Type B pancreatic cell (in vitro differentiated cells): ENCODE data around the gene EVA1B. TPM values are rescaled to one million over a fixed set of nuclear protein-coding genes. Genes with fewer than 3 reads are reported as not detected.

Experiments
- DNase-seq: peaks from one replicate; pipeline ENCODE4 v3.0.0; 2021; ENCODE audit warnings: mixed read lengths; ENCODE audit not compliant: unreplicated experiment; ENCODE audit errors: extremely low spot score
- H3K27ac Mint-ChIP-seq: 2 replicates; pipeline ENCODE4 v1.8.0; 2021; ENCODE audit warnings: mild to moderate bottlenecking, mixed read lengths
- H3K27me3 Mint-ChIP-seq: 2 replicates; pipeline ENCODE4 v1.8.0; 2021; ENCODE audit warnings: mixed read lengths
- H3K36me3 Mint-ChIP-seq: 2 replicates; pipeline ENCODE4 v1.8.0; 2021; ENCODE audit warnings: mixed read lengths
- H3K4me1 Mint-ChIP-seq: one replicate; pipeline ENCODE4 v1.8.0; 2021; ENCODE audit warnings: mixed read lengths; ENCODE audit not compliant: unreplicated experiment
- H3K4me3 Mint-ChIP-seq: 2 replicates; pipeline ENCODE4 v1.8.0; 2021; ENCODE audit warnings: mild to moderate bottlenecking, mixed read lengths
- H3K9me3 Mint-ChIP-seq: 2 replicates; pipeline ENCODE4 v1.8.0; 2021; ENCODE audit warnings: mixed read lengths
- total RNA-seq: library from RNA; stranded (reverse); gene quantifications from 2 replicates; pipeline ENCODE4 v1.2.1, GENCODE V29; 2021; ENCODE audit warnings: low replicate concordance
- TF ChIP-seq, protein P1 (sequence below): fragments of 200-600 bp; sonication (generic); conservative IDR thresholded peaks from 2 replicates; pipeline ENCODE4 v1.5.0; 2021; ENCODE audit warnings: antibody characterized with exemption, mild to moderate bottlenecking

EVA1B gene
- total RNA-seq, 1 donor from 2014 or later: 39.5 TPM

DNA sequence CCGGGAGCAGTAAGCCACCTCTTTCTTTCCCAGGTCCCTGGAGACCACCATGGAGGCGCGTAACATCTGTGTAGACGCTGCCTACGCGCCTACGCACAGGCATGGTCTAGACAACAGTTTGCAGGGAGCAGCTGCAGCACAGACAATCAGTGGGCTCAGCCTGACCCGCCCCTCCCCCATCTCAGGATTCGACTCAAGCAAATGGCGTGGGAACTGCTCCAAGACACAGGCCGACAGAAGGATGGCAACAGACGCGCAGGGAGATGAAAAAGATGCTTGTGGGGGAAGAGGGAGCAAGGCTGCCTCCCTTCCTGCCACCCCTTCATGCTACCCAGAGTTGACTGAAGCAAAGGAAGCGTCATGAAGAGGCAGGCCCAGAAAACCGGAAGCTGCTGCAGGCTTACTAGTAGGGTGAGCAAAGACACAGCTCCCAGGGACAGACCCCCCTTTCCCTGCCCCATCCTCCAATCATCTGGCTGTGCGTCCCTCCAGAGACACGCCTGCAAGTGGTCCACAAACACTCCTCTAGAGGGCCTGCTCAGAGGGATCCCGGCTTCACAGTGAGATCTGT lies 42.7 kb upstream of the EVA1B start:
- H3K4me3 Mint-ChIP-seq: no peak overlapping the region
- TF ChIP-seq, protein P1, sequence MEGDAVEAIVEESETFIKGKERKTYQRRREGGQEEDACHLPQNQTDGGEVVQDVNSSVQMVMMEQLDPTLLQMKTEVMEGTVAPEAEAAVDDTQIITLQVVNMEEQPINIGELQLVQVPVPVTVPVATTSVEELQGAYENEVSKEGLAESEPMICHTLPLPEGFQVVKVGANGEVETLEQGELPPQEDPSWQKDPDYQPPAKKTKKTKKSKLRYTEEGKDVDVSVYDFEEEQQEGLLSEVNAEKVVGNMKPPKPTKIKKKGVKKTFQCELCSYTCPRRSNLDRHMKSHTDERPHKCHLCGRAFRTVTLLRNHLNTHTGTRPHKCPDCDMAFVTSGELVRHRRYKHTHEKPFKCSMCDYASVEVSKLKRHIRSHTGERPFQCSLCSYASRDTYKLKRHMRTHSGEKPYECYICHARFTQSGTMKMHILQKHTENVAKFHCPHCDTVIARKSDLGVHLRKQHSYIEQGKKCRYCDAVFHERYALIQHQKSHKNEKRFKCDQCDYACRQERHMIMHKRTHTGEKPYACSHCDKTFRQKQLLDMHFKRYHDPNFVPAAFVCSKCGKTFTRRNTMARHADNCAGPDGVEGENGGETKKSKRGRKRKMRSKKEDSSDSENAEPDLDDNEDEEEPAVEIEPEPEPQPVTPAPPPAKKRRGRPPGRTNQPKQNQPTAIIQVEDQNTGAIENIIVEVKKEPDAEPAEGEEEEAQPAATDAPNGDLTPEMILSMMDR: no peak
- H3K4me1 Mint-ChIP-seq: peaks cover 22% of the 10 kb centered on the region
- no peaks in the 10 kb centered on the region for H3K27me3 Mint-ChIP-seq
- no peaks in the 10 kb centered on the region for H3K36me3 Mint-ChIP-seq
- no peak overlapping the region for H3K27ac Mint-ChIP-seq
- no peak for DNase-seq
- H3K9me3 Mint-ChIP-seq: no peaks in the 10 kb centered on the region

DNA sequence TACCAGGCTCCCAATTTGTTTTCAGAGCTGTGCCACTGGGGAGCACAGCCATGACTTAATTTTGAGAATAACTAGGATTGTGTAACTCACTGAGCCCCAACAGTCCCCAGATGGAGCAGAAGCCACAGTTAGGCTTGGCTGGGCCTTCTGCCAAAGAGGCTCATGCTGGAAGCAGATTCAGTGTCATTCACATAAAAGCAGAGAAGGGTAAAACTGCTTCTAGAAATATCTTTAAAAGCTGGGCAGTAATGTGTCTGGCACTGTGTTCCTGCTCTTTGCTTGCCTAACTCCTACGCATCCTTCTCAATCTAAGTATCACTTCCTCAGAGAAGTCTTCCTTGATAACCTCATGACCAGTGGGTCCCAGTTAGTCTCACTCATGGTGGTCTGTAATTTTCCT lies 41.9 kb upstream of the EVA1B start:
- no peaks in the 10 kb centered on the region for H3K36me3 Mint-ChIP-seq
- no peak overlapping the region for H3K27ac Mint-ChIP-seq
- H3K27me3 Mint-ChIP-seq: no peaks in the 10 kb centered on the region
- H3K4me3 Mint-ChIP-seq: no peak overlapping the region
- no peaks in the 10 kb centered on the region for H3K9me3 Mint-ChIP-seq
- peaks cover 21% of the 10 kb centered on the region for H3K4me1 Mint-ChIP-seq
- TF ChIP-seq, protein P1: no peak
- DNase-seq: no peak

DNA sequence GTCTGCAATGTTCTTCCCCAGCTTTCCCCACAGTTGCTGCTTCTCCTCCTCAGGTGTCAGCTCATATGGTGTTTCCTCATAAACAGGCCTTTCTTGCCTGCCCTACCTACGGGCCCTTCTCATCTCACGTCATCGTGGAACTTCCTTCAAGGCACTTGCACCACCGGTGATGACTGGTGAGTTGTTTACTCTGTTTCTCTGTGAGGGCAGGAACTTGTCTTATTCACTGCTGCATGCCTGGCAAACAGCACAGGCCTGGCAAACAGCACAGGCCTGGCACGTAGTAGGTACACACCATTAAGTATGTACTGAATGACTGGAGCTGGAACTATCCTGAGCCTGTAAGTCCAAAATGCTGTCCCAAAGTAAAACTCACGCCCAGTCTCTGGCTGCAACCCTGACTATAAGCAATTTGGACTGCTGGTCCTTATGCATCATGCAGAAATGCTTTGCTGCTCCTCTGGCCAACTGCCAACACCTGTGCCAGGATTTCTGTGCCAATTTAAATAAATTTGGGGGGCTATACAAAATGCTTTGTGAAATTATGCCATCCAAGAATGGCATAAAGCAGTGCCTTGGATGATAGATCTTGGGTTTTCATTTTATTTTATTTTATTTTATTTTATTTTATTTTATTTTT lies 36.6 kb upstream of the EVA1B start:
- H3K27me3 Mint-ChIP-seq: no peaks in the 10 kb centered on the region
- TF ChIP-seq, protein P1: no peak
- no peak overlapping the region for H3K4me3 Mint-ChIP-seq
- peak overlapping the region; percentile 70 for H3K27ac Mint-ChIP-seq
- H3K4me1 Mint-ChIP-seq: no peaks in the 10 kb centered on the region
- peaks cover 18% of the 10 kb centered on the region for H3K36me3 Mint-ChIP-seq
- no peaks in the 10 kb centered on the region for H3K9me3 Mint-ChIP-seq
- DNase-seq: no peak

DNA sequence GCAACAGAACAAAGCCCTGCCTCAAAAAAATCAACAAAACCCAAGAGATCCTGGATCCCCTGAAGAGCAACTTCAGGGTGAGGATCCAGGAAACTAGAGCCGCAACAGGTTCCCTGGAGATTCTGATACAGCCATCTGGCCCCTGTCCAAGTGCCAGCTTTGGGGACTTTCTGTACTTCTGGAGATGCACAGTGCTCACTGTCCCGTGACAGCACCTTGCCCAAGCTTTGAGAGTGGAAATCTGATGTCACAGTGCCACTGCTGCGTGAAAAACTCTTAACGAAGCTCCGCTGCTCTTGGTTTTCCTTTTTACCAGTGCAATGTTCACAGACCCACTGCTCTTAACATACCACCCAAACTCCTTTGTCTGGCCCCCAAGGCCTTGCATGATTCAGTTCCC lies 35.9 kb upstream of the EVA1B start:
- Mint-ChIP-seq H3K4me3 (no peak overlapping the region), H3K36me3 (peaks cover 20% of the 10 kb centered on the region), H3K27ac (peak overlapping the region; percentile 70), H3K9me3 (no peaks in the 10 kb centered on the region), H3K27me3 (no peaks in the 10 kb centered on the region), H3K4me1 (no peaks in the 10 kb centered on the region)
- TF ChIP-seq, protein P1: no peak
- DNase-seq: no peak

DNA sequence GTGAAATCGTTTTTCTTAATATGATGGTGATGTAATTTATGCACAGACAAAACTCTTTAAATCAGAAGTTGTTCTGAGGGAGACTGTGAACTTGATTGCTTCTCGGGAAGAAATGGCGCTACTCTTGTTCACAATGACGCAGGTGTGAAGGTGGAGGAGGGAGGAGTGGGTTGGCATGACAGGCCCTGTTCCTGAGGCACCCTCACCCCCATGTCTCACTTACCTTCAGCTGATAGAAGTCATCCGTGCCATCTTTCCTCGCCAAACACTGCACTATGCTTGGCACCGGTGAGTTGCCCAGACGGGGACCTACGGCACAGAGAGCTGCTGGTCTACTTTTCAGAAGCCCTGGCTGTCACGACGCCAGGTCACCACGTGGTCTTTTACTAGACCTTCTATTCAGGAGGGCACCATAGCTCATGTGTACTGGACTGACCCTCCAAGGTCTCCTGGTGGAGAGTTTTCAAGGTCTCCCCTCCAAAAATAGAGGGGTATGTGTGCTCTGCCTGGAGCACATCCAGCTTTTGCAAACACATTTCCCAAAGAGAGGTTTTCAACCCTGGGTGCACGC lies 35.2 kb upstream of the EVA1B start:
- TF ChIP-seq, protein P1: no peak
- Mint-ChIP-seq H3K27ac (no peak overlapping the region), H3K4me1 (no peaks in the 10 kb centered on the region), H3K36me3 (peaks cover 23% of the 10 kb centered on the region), H3K27me3 (no peaks in the 10 kb centered on the region), H3K4me3 (no peak overlapping the region), H3K9me3 (no peaks in the 10 kb centered on the region)
- DNase-seq: no peak
